ENCODE measurements around the gene ALAS1.
A peak's percentile ranks its signal among the peaks of the same experiment; 100 is the strongest.

Gene ALAS1

DNA sequence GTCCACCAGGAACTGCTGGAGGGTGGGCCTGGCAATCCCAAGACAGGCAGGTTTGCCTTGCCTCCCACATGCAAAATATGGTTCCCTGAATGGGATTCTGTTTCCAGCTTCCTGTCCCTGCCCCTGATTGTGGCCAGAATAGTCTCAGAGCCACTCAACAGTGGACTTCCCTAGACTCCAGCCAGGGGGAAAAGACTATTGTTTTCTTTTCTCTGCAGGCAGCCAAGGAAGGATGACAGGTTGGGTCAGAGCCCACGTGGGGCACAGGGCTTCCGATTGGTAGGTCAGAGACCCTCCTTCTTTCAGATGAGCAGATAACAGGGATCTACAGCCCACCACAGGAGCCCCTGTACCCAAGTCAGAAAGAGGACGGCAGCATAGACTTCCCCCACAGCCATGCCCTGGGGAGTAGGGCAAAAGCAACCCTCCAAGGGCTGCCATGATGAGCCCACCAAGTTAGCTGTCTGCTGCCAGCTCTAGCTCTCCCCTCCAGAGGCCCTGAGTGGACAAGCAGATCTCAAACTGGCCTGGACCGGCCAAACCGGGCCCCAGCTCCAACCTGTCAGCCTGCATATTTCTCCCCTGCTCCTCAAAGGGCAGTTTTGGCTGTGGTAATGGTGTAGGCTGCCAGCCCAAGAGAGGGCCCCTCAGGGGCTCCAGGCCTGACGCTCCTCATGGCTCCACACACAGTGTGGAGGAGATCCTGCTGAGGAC is 21.1 kb downstream of the ALAS1 start:
- no peak for DNase-seq (ENCODE audit: low read depth, low spot score)
- ChIA-PET POLR2A (interaction anchor here (0.7 to 1.8 kb wide), 3 partner anchors 18 to 162 kb away, joined by 3 to 13 read pairs (median 4); no protein-coding TSS in a partner anchor), CTCF (interaction anchor here (1.1 to 17.4 kb wide), 18 partner anchors 13 to 228 kb away, joined by 3 to 389 read pairs (median 8); partner anchors contain the start of genes ALAS1, DNAH1, SEMA3G and TWF2)
- TF ChIP-seq, protein P1, sequence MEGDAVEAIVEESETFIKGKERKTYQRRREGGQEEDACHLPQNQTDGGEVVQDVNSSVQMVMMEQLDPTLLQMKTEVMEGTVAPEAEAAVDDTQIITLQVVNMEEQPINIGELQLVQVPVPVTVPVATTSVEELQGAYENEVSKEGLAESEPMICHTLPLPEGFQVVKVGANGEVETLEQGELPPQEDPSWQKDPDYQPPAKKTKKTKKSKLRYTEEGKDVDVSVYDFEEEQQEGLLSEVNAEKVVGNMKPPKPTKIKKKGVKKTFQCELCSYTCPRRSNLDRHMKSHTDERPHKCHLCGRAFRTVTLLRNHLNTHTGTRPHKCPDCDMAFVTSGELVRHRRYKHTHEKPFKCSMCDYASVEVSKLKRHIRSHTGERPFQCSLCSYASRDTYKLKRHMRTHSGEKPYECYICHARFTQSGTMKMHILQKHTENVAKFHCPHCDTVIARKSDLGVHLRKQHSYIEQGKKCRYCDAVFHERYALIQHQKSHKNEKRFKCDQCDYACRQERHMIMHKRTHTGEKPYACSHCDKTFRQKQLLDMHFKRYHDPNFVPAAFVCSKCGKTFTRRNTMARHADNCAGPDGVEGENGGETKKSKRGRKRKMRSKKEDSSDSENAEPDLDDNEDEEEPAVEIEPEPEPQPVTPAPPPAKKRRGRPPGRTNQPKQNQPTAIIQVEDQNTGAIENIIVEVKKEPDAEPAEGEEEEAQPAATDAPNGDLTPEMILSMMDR (IDR thresholded peaks at IDR 0.05; ENCODE audit: insufficient read depth, low read length, missing control alignments): no peak
- H3K4me3 ChIP-seq (ENCODE audit: low read depth, low read length): no peak overlapping the region

DNA sequence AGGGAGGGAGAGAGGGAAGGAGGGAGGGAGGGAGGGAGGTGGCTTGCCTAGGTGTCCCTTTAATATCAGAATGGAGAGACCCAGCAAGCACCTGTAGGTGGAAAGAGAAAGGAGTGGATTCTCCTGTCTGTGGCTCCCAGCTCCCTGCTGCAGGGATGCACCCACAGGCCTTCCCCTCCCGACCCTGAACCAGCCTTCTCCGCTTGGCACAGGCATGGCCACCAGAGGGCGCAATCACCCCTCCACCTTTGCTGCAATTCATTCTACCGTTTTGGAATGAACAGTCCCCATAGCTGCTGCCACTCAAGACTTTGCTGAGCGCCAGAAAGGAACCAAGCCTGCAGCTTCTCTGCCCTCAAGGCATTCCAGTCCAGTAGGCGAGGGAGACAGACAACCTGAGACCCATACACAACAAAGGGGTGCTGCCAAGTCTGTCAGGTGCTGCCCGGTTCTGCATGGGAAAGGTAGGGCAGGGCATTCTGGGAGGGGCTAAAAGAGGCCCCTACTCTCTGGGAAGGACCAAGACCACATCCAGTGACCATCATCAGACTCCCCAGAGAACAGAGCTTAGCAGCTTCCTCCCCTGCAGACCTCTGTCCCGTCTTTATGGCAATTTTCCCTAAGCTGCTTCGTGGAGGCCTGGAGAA is 22.5 kb downstream of the ALAS1 start:
- no peak for DNase-seq (ENCODE audit: low read depth, low spot score)
- CTCF ChIA-PET: interaction anchor here (0.6 to 17.4 kb wide), 52 partner anchors 14 to 238 kb away, joined by 3 to 389 read pairs (median 5); partner anchors contain the start of genes ALAS1, DNAH1, GLYCTK and RPL29
- TF ChIP-seq, protein P1 (IDR thresholded peaks at IDR 0.05; ENCODE audit: insufficient read depth, low read length, missing control alignments): peak; percentile 98
- H3K4me3 ChIP-seq (ENCODE audit: low read depth, low read length): no peak overlapping the region
- POLR2A ChIA-PET: interaction anchor here (1.0 kb wide), 1 partner anchor 17 kb away, joined by 6 read pairs; no protein-coding TSS in a partner anchor

DNA sequence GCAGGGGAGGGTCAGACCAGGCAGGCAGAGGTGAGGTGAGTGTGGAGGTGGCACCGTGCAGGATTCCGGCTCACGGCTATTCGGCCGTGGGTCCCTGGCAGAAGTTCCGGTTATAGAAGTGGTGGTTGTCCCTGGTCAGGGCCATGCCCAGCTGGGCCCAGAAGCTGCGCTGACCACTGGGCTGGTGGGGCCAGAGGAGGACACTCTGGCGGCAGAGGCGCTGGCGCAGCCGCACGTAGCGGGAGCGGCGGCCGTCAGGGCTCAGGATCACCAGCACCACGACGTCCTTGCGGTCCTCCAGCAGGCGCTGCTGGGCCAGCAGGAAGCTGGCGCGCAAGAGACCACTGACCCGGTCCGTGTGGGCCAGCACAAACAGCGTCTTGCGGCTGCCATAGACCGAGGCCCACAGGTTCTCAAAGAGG is 23.2 kb downstream of the ALAS1 start:
- TF ChIP-seq, protein P1 (IDR thresholded peaks at IDR 0.05; ENCODE audit: insufficient read depth, low read length, missing control alignments): no peak
- H3K4me3 ChIP-seq (ENCODE audit: low read depth, low read length): no peak overlapping the region
- CTCF ChIA-PET: interaction anchor here (0.7 to 17.4 kb wide), 45 partner anchors 14 to 237 kb away, joined by 3 to 389 read pairs (median 6); partner anchors contain the start of genes ALAS1, DNAH1, GLYCTK and RPL29
- DNase-seq (ENCODE audit: low read depth, low spot score): no peak
- POLR2A ChIA-PET: interaction anchor here (1.0 kb wide), 1 partner anchor 16 kb away, joined by 6 read pairs; no protein-coding TSS in a partner anchor

DNA sequence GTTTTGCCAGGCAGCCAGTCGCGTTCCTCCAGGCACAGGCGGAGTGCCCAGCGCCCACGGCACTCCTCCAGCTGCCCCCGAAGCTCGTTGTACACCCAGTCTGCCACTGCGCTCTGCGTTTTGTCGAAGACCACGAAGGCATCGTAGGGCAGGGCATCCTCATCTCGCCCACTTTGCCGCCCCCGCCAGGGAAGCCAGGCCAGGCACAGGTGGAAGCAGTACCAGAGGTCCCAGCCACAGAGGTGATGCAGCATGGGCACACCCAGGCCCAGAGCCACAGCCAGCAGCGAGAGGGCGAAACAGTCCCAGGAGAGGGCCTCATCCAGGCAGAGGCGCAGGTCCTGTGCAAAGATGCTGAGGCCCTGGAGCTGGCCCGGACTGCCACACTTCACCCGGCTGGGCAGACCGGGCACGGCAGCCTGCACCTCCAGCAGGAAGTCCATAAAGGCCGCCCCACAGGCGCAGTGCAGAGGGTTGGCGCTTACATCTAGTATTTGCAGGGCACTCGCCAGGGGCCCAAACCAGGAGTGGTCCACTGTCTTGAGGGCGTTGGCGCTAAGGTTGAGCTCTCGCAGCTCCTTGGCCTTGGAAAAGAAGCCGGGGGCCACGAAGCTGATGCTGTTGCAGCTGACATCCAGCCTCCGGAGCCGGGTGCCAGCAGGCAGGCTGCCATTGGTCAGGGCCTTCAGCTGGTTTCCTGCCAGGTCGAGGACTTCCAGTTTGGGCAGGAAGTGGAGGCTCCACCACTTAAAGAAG is 23.8 kb downstream of the ALAS1 start:
- DNase-seq (ENCODE audit: low read depth, low spot score): no peak
- ChIA-PET POLR2A (interaction anchor here (1.2 kb wide), 1 partner anchor 16 kb away, joined by 3 read pairs; no protein-coding TSS in a partner anchor), CTCF (interaction anchor here (0.7 to 17.4 kb wide), 26 partner anchors 8 to 236 kb away, joined by 3 to 389 read pairs (median 6); partner anchors contain the start of genes ALAS1, DNAH1, GLYCTK and TWF2)
- no peak overlapping the region for H3K4me3 ChIP-seq (ENCODE audit: low read depth, low read length)
- TF ChIP-seq, protein P1 (IDR thresholded peaks at IDR 0.05; ENCODE audit: insufficient read depth, low read length, missing control alignments): no peak

DNA sequence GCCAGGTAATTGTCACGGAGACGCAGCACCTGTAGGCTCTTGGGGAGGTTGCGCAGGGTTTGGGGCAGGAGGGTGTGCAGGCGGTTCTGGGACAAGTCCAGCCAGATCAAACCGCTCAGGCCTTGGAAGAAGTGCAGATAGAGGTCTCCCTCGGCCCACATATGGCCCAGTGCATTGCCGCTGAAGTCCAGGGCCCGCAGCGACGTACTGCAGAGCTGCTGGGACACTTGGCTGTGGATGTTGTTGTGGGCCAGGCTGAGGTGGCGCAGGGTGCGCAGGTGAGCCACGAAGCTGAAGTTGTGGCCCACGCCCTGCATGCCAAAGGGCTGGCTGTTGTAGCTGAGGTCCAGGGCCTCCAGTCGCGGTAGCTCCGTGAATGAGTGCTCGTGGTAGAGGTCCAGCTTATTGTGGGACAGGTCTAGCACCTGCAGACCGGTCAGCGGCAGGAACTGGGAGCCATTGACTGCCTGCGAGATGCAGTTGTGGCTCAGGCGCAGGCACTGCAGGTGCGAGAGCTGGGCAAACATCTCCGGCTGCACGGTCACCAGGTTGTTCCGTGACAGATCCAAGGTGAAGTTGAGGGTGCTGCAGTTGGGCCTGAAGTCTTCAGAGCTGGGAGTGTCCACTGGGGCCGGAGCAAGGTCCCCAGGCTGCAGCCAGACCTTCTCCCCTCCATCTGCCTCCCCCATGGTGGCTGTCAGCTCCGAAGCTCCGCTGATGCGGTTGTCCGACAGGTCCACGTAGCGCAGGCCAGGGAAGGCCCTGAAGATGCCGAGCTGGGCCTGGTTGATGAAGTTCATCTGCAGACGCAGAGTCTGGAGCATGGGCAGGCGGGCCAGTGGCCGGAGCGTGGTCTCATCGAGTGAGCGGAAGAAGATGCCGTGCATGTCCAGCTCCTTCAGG is 24.6 kb downstream of the ALAS1 start:
- POLR2A ChIA-PET: interaction anchor here (0.8 to 1.2 kb wide), 2 partner anchors 15 to 68 kb away, joined by 3 read pairs; partner anchors contain the start of gene POC1A
- CTCF ChIA-PET: interaction anchor here (1.0 to 17.4 kb wide), 9 partner anchors 8 to 161 kb away, joined by 3 to 389 read pairs (median 27); partner anchors contain the start of genes GLYCTK, TWF2 and WDR82
- DNase-seq (ENCODE audit: low read depth, low spot score): no peak
- no peak overlapping the region for H3K4me3 ChIP-seq (ENCODE audit: low read depth, low read length)
- TF ChIP-seq, protein P1 (IDR thresholded peaks at IDR 0.05; ENCODE audit: insufficient read depth, low read length, missing control alignments): no peak

Data from AG04449 (cell line).